HepG2 (cell line): Measurements from ENCODE around the gene HSF4. TPM values are rescaled to one million over a fixed set of nuclear protein-coding genes. Genes with fewer than 3 reads are reported as not detected.

Experiments
- ATF2 ChIP-seq: sonication (generic); formaldehyde crosslinking; IDR thresholded peaks from 2 replicates; pipeline ENCODE4 v1.4.0; 2020; ENCODE audit warnings: missing genetic modification reagents
- BRCA1 ChIP-seq: sonication (generic); formaldehyde crosslinking; IDR thresholded peaks from 2 replicates; pipeline ENCODE4 v1.4.0; 2020; ENCODE audit warnings: missing genetic modification reagents
- CBX1 ChIP-seq: IDR thresholded peaks from one replicate; pipeline ENCODE4 v1.6.1; 2016; ENCODE audit warnings: antibody characterized with exemption, low read depth
- CREB3 ChIP-seq: sonication (generic); formaldehyde crosslinking; IDR thresholded peaks from 2 replicates; pipeline ENCODE4 v1.5.0; 2020; ENCODE audit warnings: missing genetic modification reagents
- HHEX ChIP-seq: IDR thresholded peaks from 2 replicates; pipeline ENCODE4 v1.6.1; 2016; ENCODE audit warnings: control low read depth
- IRF2 ChIP-seq: IDR thresholded peaks from 2 replicates; pipeline ENCODE4 v1.6.1; 2018; ENCODE audit warnings: missing genetic modification reagents, missing compliant biosample characterization
- IRX3 ChIP-seq: sonication (generic); formaldehyde crosslinking; IDR thresholded peaks from 2 replicates; pipeline ENCODE4 v1.8.1; 2023; ENCODE audit warnings: mild to moderate bottlenecking, low read depth, missing genetic modification reagents, borderline replicate concordance
- MLX ChIP-seq: IDR thresholded peaks from 2 replicates; pipeline ENCODE4 v1.6.1; 2016
- MZF1 ChIP-seq: sonication (generic); formaldehyde crosslinking; IDR thresholded peaks from 2 replicates; pipeline ENCODE4 v1.8.1; 2023; ENCODE audit warnings: mild to moderate bottlenecking, missing genetic modification reagents, borderline replicate concordance
- NFE2L2 ChIP-seq: fragments of 150-350 bp; IDR thresholded peaks from 2 replicates; pipeline ENCODE4 v1.6.1; 2014; ENCODE audit warnings: low read length
- RCOR2 ChIP-seq: IDR thresholded peaks from 2 replicates; pipeline ENCODE4 v1.6.1; 2016; ENCODE audit warnings: missing biosample characterization, missing genetic modification reagents
- REPIN1 ChIP-seq: sonication (generic); formaldehyde crosslinking; IDR thresholded peaks from 2 replicates; pipeline ENCODE4 v1.8.0; 2022; ENCODE audit warnings: missing genetic modification reagents, low read depth, mild to moderate bottlenecking, borderline replicate concordance
- SIN3B ChIP-seq: fragments of 150-350 bp; IDR thresholded peaks from 2 replicates; pipeline ENCODE4 v1.6.1; 2014; ENCODE audit warnings: low read length
- SKI ChIP-seq: fragments of 450-650 bp; IDR thresholded peaks from one replicate; pipeline ENCODE4 v1.6.1; 2018; ENCODE audit warnings: mild to moderate bottlenecking; ENCODE audit not compliant: partially characterized antibody
- SMYD3 ChIP-seq: sonication (generic); formaldehyde crosslinking; IDR thresholded peaks from 2 replicates; pipeline ENCODE4 v1.8.1; 2023; ENCODE audit warnings: mild to moderate bottlenecking, missing genetic modification reagents
- SOX5 ChIP-seq: IDR thresholded peaks from 2 replicates; pipeline ENCODE4 v1.6.1; 2016; ENCODE audit warnings: borderline replicate concordance
- STAT6 ChIP-seq: sonication (generic); formaldehyde crosslinking; IDR thresholded peaks from 2 replicates; pipeline ENCODE4 v1.4.0; 2020; ENCODE audit warnings: missing genetic modification reagents, mild to moderate bottlenecking, borderline replicate concordance
- YEATS2 ChIP-seq: sonication (generic); formaldehyde crosslinking; IDR thresholded peaks from 2 replicates; pipeline ENCODE4 v1.4.0; 2020; ENCODE audit warnings: missing genetic modification reagents, borderline replicate concordance
- ZNF124 ChIP-seq: sonication (generic); formaldehyde crosslinking; IDR thresholded peaks from 2 replicates; pipeline ENCODE4 v1.4.0; 2020; ENCODE audit warnings: missing genetic modification reagents
- ZNF160 ChIP-seq: sonication (generic); formaldehyde crosslinking; IDR thresholded peaks from 2 replicates; pipeline ENCODE4 v1.8.0; 2022; ENCODE audit warnings: mild to moderate bottlenecking, inconsistent platforms, missing genetic modification reagents
- ZNF234 ChIP-seq: sonication (generic); formaldehyde crosslinking; conservative IDR thresholded peaks from 2 replicates; pipeline ENCODE4 v1.5.1; 2020; ENCODE audit warnings: mild to moderate bottlenecking, missing genetic modification reagents
- ZNF510 ChIP-seq: sonication (generic); formaldehyde crosslinking; IDR thresholded peaks from 2 replicates; pipeline ENCODE4 v1.4.0; 2020; ENCODE audit warnings: low read depth, mild to moderate bottlenecking, missing genetic modification reagents
- ZNF746 ChIP-seq: sonication (generic); formaldehyde crosslinking; IDR thresholded peaks from 2 replicates; pipeline ENCODE4 v1.8.0; 2022; ENCODE audit warnings: mild to moderate bottlenecking, missing genetic modification reagents
- ZNF75D ChIP-seq: sonication (generic); formaldehyde crosslinking; IDR thresholded peaks from 2 replicates; pipeline ENCODE4 v1.8.1; 2023; ENCODE audit warnings: missing genetic modification reagents, mild to moderate bottlenecking, borderline replicate concordance
- ZNF781 ChIP-seq: sonication (generic); formaldehyde crosslinking; IDR thresholded peaks from 2 replicates; pipeline ENCODE4 v1.5.1; 2020; ENCODE audit warnings: borderline replicate concordance, mild to moderate bottlenecking, missing genetic modification reagents; ENCODE audit errors: not compliant biosample characterization
- ZNF83 ChIP-seq: sonication (generic); formaldehyde crosslinking; IDR thresholded peaks from 2 replicates; pipeline ENCODE4 v1.4.0; 2020; ENCODE audit warnings: missing genetic modification reagents, mild to moderate bottlenecking, borderline replicate concordance
- polyA plus RNA-seq, 8 experiments: library from polyadenylated mRNA; depleted of rRNA in 3 of 8; stranded (reverse) in 7 of 8; unstranded in 1 of 8; fragments of >200 nt; fragmentation: Illumina TruSeq in 4 of 8; extraction: Trizol in 4 of 8; gene quantifications; 2 replicates each; pipeline versions ENCODE4 v1.2.1 to v1.2.3, GENCODE V29; 2011 to 2016; ENCODE audit warnings: low read depth in 4 of 8, missing spikeins in 1 of 8, mixed read lengths in 1 of 8; ENCODE audit not compliant: insufficient read depth in 1 of 8
- total RNA-seq, 5 experiments: library from RNA; depleted of rRNA; stranded (reverse); fragments of >200 nt; fragmentation: Illumina TruSeq; extraction: Trizol; gene quantifications; 2 replicates each; pipeline ENCODE4 v1.2.3, GENCODE V29; 2016; ENCODE audit warnings: low read depth in 1 of 5

The HSF4 gene
- total and polyA plus RNA-seq, 2 of the 13 experiments (the other 11 are each of a cell fraction or from before 2014, with no cell fraction given) = 3.5 to 16.9 TPM

GRCh38 chr16:67170949-67171649 is 6.6 kb downstream of the HSF4 start (continued):
- TF ChIP-seq STAT6 (CRISPR knock-in tag) (no peak), HHEX (CRISPR knock-in tag) (no peak), ZNF746 (peak; percentile 67; the same call in 1 of the 2 replicates), ZNF160 (0 out of 2 replicates have a peak, but pooled peaks have one; percentile 18), ZNF75D (no peak), YEATS2 (no peak; the same call in 1 of the 2 replicates), SOX5 (CRISPR knock-in tag) (no peak), REPIN1 (CRISPR knock-in tag) (no peak), SKI (no peak), MZF1 (CRISPR knock-in tag) (no peak), CREB3 (CRISPR knock-in tag) (no peak), SMYD3 (0 out of 2 replicates have a peak, but pooled peaks have one; percentile 23), NFE2L2 (no peak), ZNF781 (CRISPR knock-in tag) (no peak), IRF2 (CRISPR knock-in tag) (no peak), CBX1 (no peak), ZNF124 (CRISPR knock-in tag) (peak; percentile 30; the same call in 1 of the 2 replicates), BRCA1 (CRISPR knock-in tag) (no peak), RCOR2 (CRISPR knock-in tag) (no peak), SIN3B (no peak), ZNF234 (CRISPR knock-in tag) (no peak), ZNF83 (CRISPR knock-in tag) (no peak), ZNF510 (peak; percentile 73; the same call in 1 of the 2 replicates), MLX (CRISPR knock-in tag) (no peak), IRX3 (CRISPR knock-in tag) (no peak), ATF2 (CRISPR knock-in tag) (0 out of 2 replicates have a peak, but pooled peaks have one; percentile 35)
